HK-2 (cell line): ENCODE results near the gene SMYD2.

Experiments
- DNase-seq: peaks from one replicate; pipeline ENCODE4 v3.0.0-alpha.2; 2018; ENCODE audit not compliant: unreplicated experiment

Gene SMYD2

DNA sequence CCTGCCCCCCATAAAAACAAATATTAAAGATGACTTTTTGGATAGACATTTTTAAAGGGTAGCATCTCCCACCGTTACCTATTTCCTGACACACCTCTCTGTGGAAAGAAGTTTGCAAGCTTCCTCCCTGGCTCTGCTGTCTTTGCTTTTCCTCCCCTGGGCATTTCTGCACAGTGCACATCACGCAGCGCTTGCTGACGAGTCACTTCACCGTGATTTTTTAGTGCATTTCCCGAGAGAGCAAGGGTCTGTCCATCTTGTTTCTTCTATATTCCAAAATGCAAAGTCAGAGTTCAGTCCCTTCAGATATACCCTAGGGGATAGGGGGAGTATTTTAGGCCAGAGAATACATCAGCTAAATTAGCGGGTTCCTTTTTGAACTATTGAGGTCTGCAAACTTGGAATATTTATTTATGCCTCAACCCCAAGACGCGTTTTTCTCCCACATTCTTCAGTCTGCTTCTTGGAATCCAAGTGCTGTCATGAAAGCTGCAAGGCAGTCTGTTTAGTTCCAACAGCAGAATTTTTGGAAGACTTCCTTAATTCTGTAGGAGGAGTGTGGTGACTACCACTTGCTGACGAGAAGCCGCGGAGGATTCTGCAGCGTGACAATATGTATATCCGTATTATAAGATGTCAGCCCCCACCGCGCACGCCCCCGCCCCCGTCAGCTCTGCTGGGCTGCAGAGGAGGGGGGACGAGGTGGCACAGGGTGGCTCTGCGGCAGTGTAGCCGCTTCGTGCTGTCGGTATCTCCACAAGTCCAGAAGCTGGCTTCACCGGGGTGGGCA is 22.4 kb downstream of the SMYD2 start:
- DNase-seq, result no peak

DNA sequence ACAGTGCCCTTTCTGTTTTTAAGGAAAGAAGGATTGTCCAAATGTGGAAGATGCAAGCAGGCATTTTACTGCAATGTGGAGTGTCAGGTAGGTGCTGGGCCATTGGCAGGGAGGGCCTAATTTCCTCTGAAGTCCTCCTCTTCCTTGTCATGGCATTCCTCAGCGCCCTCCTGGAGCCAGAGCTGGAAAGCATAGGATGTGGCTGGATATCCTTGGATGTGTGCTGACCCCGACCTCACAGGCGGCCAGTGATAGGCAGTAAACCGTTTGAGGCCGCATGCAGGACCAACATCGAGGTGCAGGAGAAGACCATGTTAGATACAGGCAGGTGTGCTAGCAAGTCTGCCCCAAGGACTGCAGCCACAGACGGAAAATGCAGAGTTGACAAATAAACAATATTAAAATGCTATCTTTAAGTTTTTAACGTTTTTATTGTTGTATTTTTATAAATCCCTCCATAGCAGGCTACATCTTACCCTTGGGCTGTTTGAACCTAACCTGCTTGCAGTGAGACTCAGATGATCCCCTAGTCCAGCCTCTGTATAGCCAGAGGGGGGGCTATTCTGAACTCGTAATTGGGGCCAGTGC is 24.3 kb downstream of the SMYD2 start:
- no peak for DNase-seq

DNA sequence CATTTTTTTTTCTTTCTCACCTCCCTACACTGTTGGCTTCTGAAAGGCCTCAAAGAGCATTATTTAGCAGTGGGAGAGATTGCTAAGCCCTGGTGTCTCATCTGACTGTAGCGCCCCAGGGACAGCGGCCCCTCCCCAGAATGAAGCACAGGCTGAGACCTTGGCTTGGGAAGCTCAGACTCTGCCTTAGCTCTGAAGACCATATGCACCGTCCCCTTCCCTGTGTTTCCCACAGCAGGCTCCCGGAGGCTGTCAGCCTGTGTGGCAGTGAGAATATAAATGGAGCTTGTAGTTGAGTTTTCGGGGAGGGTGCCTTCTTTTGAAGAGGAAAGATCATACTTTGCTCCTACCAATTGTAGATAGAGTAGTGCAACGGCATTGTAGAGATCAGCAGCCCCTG is 25.3 kb downstream of the SMYD2 start:
- no peak for DNase-seq

DNA sequence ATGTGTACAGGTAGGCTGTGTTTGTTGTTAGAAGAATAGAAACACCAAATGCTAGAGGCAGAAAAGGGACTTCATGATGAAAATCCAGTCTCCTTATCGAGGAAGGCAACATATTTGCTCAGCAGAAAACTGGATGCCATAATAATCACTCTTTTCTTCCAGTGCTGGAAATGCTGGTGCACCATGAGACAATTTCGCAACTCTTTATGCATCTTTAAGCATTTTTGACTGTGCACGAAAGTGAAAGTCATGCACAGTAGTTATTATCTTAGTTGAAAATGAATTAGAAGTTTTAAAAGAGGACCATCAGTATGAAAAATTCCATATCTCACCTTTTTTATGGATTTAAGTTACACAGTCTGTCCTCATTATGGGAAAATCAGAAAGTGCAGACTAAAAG is 29.1 kb downstream of the SMYD2 start:
- DNase-seq, result no peak

DNA sequence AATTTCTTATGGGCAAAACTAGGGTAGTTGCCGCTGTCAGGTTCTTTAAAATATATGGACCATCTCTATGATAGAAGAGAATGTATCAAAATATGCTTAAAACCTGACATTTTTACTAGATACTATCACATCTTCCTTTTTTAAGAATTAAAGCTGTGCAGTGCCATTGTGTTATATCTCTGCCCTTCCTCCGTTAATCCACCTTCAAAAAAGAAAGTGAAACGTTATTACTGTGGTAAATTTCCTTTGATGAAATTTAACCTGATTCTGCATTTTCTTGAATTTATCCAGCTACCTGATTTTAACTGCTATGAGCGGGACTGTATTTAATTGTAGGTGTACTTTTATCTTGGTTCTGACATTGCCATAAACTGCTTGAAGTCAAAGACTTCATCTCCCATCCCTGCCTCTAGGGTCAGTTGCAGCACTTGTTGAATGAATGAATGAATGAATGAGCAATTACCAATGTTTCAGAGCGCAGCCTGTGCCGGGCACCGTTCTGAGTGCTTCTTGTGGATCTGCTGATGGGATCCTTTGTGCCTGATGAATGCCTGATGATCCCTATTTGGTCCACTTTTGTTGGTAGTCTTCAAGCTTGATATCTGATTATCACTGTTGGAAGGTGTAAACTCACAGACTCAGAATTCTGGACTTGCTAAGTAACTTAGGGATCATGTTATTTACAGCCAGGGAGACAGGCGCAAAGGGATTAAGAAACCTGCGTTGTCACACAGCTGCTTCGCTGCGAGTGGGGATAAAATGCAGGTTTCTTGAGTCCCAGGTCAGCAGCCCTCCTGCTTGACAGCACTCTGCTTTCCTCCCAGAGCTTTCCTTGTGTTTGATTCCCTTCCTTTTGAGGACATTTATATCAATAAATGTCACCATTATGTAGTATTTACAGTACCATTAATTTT is 30.1 kb downstream of the SMYD2 start:
- no peak for DNase-seq

DNA sequence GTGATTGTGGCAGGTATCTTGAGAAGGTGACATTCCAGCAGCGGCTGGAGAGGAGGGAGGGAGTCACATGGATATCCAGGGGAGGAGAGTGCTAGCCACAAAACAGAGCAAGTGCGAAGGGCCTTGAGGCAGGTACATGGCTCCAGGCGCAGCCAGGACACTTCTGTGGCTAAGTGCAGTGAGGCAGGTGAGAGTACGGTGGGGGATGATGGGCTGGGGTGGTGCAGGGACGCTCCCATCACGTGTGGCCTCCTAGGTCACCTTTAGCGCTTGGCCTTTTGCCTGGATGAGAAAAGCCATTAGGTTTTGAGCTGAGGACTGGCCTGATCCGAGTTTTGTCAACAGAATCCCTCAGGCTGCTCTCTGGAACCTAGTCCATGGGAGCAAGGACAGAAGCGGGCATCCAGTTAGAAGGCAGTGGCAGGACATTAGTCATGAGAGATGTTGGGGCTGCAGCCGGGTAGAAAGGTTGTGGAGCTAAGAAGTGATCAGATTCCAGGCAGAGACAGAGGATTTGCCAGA is 31.6 kb downstream of the SMYD2 start:
- DNase-seq, result no peak

DNA sequence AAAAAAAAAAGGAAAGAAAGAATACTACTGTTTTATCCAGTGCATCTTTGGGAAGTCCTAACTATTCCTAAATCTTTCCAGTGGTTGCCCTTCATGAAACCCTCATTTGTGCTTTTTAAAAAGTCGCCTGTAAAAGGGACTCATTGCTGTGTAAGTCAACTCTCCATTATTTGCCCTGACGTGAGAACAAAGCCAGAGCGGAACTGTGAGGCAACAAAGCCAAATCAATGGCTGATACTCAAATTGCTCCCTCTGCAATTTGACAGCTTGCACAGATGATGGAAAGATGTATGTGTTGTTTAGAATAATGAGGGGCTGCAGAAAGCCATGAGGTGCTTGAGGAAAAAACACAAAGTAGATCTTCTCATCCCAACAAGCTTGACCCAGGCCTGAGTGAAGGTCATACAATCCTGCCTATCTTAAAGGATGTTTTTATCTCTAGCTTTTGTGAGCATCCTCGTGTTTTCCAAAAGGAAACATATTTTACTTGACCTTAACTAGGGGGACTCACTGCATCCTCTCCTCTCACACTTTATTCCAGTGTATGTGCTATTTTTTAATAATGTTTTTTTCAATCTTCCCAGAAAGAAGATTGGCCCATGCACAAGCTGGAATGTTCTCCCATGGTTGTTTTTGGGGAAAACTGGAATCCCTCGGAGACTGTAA is 33.4 kb downstream of the SMYD2 start:
- DNase-seq, result no peak

DNA sequence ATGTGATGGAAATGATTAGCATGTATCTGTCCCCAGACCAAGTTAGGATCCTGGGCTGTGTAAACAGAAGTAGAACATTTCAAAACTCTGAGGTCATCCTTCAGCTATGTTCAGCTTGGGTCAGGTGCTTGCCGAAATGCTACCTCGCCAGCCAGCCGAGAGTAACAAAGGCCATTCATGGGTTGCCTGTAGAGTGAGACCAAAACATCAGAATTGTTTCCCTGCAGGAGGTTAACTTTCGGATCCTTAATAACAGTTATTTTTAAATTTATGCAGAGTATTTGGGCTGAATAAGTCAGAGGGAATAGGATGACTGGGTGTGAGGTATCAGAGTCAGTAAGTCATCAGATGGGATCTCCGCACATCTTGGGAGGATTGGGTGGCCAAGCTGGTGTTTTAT is 35.6 kb downstream of the SMYD2 start:
- DNase-seq, result no peak

DNA sequence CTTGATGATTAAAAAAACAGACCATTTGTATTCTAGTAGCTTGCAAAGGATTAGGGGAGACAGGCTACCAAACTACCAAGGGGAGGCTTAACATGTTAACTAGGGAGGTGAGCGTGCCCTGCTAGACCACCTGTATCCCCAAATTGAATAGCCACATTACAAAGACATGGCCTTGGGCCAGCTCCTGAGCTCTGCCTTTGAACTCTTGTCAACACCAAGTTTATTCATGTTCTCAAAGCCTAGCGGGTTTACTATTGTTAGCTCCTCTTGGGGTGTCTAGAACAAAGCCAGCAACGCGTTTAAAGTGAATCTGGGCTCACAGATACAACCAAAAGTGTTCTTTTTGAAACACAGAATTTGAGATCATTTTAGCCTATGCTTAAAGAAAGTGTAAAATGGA is 36.3 kb downstream of the SMYD2 start:
- DNase-seq, result no peak

DNA sequence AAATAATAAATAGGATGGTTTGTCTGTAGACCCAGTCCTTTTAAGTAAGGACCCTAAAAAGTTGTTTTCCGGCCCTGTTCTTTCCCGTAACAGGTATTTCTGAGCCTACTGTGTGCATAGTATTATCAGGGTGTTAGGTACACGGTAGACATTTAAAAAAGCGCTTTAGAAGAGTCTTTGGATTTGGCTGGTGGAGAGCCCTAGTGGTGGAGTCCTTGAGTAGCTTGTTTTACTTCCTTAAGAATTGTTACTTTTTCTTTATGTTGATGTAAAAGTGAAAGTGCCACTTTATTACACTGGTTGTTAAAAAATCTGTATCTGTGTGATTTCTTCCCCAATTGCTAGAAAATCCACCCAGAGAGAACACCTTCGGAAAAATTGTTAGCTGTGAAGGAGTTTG is 36.8 kb downstream of the SMYD2 start:
- no peak for DNase-seq

DNA sequence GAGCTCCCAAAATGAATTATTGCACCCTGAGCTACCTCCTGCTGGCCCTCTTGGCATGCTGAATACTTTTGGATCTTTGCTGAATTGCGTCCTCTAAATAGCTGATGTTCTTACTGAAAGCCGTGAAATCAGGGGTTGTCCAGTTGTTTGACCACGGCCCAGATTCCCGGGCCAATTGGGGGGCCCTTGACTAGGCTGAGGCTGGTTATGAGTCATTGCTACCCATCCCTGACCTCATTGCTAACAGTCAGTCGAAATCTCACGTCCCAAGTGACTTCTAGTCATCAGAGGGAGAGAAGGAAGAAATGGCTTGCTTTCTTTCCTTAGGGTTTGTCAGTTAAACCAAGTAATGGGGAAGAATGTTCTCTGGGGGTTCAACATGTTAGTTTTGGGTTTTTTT is 37.4 kb downstream of the SMYD2 start:
- no peak for DNase-seq

DNA sequence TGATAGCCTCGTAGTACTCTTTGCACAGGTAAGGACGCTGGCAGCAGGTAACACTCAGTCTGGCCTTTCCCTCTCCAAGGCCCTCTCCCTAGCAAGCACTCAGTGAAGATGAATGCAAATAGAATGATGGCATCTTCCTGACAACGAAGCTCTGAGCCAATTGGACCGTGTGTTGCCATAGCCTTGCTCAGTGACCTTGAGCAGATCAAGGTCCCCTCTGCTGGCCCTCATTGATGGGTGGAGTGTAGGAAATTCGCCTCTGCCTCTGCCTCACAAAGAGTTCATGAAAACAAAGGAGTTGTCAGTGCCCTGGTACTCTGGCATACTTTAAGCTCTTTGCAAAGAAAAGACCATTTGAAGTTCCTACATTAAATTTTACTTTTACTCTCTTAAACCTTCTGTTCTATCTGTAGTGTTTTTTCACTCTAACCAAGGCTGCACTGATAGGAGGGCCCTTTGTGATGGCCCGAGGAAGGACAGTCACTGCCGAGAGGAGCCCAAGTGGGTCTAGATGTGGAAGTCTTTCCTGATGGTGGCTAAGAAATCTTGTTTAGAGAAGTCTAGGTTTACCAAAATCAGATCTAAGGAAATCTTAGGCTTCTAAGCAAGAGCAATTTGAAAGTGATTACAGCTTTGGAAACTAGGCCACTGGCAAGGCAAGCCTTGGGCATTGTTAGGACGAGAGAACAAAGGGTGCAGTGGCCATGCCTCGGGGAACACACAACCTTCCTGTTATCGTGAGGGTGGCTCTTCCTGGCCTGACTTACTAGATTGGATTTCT is 38.2 kb downstream of the SMYD2 start:
- DNase-seq, result no peak

DNA sequence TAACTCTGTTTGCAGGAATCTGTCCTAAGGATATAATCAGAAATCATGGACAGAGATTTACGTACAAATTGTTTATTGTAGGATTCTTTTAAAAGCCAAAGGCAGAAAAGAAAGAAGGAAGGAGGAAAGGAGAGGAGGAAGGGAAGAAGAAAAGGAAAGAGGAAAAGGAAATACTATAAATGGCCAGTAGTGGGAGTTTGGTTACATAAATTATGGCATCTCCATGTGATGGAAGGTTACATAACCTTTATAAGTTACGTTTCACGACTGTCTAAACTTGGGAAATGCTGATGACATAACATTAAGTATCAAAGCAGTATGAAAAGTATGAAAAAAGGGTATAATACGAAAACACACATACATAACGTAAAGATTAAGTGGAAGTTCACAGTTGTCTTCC is 39.0 kb downstream of the SMYD2 start:
- no peak for DNase-seq

DNA sequence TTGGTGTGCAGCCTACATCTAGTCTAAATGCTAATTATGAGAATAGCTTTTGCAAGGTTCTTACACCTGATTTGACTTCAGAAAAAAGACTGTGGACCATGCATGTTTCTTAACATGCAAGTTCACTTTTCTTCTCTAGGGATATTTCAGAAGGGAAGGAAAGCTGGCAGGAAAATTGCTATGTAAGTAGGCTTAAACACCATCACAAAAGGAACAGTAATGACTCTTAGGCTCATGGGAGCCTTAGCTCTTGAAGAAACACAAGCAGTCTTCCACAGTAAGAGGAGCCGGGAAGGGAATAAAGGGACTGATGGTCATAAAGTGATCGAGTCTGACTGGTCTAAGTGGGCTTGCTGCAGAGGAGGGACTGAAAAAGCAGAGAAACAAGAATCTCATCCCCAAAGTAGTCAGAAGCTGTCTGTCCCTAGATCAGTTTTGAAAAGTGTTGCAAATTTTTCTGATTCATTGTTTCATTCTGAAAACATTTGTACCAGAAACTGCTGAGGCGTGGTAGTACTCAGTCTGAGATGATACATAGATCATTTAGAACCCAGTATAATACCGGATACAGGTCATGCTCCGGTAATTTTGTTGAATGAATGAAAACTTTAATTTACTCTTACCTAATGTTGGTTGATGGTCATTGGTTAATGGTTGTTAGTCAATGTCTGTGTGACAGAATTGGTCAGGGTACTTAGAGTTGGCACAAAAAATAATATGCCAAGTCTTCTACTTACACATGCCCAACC is 40.9 kb downstream of the SMYD2 start:
- no peak for DNase-seq

DNA sequence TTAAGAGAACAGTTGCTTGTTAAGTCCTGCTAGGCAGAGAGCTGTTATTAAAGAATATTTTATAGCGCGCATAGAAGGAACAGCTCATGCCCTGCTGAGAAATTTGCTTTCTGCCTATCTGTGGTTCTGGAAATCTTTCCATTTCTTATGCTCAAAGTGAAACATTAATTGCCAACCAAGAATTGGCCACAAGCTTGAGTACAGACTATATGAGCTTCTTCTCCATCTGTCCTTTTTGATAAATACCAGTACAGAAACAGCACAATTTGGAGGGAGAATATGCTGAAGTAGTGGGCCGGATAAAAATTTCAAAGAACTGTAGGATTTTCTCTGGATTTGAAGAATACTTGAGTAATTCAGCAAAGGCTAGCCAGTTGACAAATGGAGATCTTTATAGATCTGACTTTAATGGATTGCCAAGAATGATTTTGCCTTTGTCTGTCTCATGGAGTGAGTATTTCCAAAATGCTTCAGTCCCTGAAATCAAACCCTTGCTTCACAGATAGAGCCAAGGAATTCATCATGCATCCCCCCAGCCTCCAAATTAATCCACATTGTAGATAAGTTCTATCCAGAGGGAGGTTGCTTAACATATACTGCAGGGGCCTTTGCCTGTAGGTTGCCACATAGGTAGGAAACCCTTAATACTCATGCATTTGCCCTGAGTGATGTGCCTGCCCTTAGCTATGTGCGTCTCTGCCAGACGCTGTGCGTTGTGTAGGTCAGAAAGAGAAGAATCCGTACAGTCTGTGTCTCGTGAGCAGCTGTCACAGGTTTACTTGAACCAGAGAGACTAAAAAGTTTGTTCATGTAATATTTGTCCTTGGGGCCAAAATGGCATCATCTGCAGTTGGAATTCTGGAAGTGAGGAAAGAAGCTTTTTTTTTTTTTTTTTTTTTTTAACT is 44.2 kb downstream of the SMYD2 start:
- DNase-seq, result no peak

DNA sequence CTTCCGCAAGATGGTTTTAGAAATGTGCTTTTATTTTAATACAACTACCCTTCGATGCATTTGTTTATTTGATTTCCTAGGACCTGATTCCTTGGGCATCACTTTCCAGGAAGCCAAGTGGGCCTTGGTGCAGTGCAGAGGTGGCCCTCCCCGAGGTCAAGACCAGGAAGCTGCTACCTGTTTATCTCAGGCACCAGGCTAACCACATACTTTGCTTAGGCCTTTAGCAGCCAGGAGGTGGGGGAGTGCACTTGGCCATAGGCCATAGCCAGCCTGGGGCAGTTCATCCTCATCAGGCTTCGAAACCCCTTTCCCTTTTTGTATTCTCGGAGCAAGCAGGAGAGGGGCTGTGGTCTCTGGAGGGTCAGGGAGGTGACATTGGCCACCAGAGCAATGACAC is 45.4 kb downstream of the SMYD2 start:
- no peak for DNase-seq

DNA sequence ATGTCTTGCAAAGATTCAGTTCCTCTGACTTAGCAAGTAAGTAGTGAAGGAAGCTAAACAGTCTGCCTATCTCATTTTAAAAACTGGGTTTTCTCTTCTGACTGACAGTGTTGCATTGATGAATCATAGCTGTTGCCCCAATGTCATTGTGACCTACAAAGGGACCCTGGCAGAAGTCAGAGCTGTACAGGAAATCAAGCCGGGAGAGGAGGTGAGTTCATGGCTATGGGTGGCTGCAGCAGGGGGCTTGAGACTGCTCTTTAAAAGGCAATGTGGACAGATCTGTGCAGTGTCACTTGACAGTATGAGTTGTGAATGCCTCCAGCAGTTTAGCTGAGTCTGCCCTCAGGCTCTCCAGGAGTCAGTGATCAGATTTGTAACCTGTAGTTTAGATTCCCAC is 46.6 kb downstream of the SMYD2 start:
- DNase-seq, result no peak

DNA sequence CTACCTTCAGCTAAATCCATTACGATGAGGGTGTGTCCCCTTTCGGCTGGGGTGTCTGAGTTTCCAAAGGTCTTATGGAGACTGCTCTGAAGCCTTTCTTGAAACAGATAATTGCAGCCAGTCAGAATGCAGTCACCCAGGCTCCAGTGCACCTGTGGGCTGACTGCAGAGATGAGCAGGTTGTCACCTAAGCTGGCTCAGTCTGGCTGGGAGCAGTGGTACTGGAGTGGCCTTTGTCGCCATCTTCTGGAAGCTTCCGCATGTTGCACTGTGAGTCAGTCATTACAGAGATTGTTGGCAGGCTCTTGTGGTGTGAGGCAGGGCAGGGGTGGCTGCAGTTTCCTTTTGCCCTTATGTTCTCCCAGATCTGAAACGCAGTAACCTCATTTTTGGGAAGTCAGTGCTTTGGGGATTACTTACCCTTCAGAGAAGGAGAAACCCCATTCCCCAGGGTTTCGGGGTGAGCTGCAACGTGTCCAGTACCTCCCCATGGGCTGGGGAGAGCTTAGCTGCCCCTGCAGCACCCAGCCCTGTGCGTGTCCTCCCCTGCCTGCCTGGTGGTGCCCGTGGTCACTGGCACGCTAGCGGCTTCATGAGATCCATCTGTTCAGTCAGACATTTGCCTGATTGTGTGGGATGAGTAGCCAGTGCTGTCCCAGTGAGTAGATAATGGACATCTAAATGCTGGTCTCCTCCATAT is 48.0 kb downstream of the SMYD2 start:
- peak; percentile 86 for DNase-seq
